22Rv1 (cell line): ENCODE data around the gene RAD51B.

Source experiments
- ZFX ChIP-seq: fragments of 450-650 bp; IDR thresholded peaks from 2 replicates; pipeline ENCODE4 v1.6.1; 2017; ENCODE audit warnings: antibody characterized with exemption, borderline replicate concordance
- TF ChIP-seq, protein P1 (sequence below): fragments of 450-650 bp; IDR thresholded peaks from 2 replicates; pipeline ENCODE4 v1.5.1; 2017; ENCODE audit warnings: mild to moderate bottlenecking

DNA sequence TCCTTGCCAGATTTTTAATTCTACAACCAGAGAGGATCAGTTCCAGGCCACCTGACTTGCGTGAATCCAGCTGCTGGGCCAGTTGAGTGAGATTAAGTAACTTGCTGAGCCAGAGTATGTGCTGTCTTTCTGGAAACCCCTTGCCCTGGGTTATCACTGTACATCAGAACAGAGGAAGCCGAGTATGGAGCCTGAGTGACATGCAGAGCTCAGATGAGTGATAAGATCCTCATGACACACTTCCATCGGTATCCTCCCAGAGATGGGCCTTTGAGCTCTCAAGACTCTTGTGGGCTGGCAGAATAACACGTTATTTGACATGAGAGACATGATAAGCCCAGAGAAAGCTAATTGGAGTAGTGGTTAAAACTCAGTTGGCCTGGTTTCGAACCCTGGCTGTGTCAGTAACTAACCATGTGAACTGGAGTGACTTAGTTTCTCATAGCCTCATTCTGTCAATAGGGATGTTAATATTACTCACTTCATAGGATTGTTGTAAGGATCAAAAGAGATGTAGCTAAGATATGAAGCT, 585.1 kb downstream of the RAD51B start:
- TF ChIP-seq, protein P1, sequence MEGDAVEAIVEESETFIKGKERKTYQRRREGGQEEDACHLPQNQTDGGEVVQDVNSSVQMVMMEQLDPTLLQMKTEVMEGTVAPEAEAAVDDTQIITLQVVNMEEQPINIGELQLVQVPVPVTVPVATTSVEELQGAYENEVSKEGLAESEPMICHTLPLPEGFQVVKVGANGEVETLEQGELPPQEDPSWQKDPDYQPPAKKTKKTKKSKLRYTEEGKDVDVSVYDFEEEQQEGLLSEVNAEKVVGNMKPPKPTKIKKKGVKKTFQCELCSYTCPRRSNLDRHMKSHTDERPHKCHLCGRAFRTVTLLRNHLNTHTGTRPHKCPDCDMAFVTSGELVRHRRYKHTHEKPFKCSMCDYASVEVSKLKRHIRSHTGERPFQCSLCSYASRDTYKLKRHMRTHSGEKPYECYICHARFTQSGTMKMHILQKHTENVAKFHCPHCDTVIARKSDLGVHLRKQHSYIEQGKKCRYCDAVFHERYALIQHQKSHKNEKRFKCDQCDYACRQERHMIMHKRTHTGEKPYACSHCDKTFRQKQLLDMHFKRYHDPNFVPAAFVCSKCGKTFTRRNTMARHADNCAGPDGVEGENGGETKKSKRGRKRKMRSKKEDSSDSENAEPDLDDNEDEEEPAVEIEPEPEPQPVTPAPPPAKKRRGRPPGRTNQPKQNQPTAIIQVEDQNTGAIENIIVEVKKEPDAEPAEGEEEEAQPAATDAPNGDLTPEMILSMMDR, result no peak
- no peak for TF ChIP-seq ZFX
